ENCODE data around the gene DUSP22.

Gene DUSP22

GRCh38 chr6:296151-297122 lies 4.2 kb downstream of the DUSP22 start:
- DNase-seq (ENCODE audit: low read depth in 2 of 2) = no peak

GRCh38 chr6:297571-298232 lies 5.4 kb downstream of the DUSP22 start:
- no peak for DNase-seq (ENCODE audit: low read depth in 2 of 2)

GRCh38 chr6:298233-299103 lies 6.2 kb downstream of the DUSP22 start:
- no peak for DNase-seq (ENCODE audit: low read depth in 2 of 2)

GRCh38 chr6:299104-299980 lies 7.1 kb downstream of the DUSP22 start:
- DNase-seq (ENCODE audit: low read depth in 2 of 2) = no peak

- no peak for DNase-seq (ENCODE audit: low read depth in 2 of 2)
Measured at GRCh38 chr6:300026-300425, 7.7 kb downstream of the DUSP22 start.

- no peak for DNase-seq (ENCODE audit: low read depth in 2 of 2)
Measured at GRCh38 chr6:300494-301198, 8.4 kb downstream of the DUSP22 start.

- DNase-seq (ENCODE audit: low read depth in 2 of 2) = no peak
Measured at GRCh38 chr6:301526-301925, 9.2 kb downstream of the DUSP22 start.

- DNase-seq (ENCODE audit: low read depth in 2 of 2) = no peak
Measured at GRCh38 chr6:301929-302705, 9.8 kb downstream of the DUSP22 start.

- DNase-seq (ENCODE audit: low read depth in 2 of 2) = no peak
Measured at GRCh38 chr6:302760-303159, 10.5 kb downstream of the DUSP22 start.

GRCh38 chr6:303263-303662 lies 11.0 kb downstream of the DUSP22 start:
- no peak for DNase-seq (ENCODE audit: low read depth in 2 of 2)

GRCh38 chr6:303948-304558 lies 11.8 kb downstream of the DUSP22 start:
- no peak for DNase-seq (ENCODE audit: low read depth in 2 of 2)

- DNase-seq (ENCODE audit: low read depth in 2 of 2) = no peak
Measured at GRCh38 chr6:304833-305370, 12.6 kb downstream of the DUSP22 start.

- DNase-seq (ENCODE audit: low read depth in 2 of 2) = no peak
Measured at GRCh38 chr6:305371-306206, 13.3 kb downstream of the DUSP22 start.

GRCh38 chr6:306641-307061 lies 14.4 kb downstream of the DUSP22 start:
- DNase-seq (ENCODE audit: low read depth in 2 of 2) = no peak

- DNase-seq (ENCODE audit: low read depth in 2 of 2) = no peak
Measured at GRCh38 chr6:307065-307814, 15.0 kb downstream of the DUSP22 start.

GRCh38 chr6:307874-308273 lies 15.6 kb downstream of the DUSP22 start:
- DNase-seq (ENCODE audit: low read depth in 2 of 2) = no peak

- no peak for DNase-seq (ENCODE audit: low read depth in 2 of 2)
Measured at GRCh38 chr6:308307-308706, 16.0 kb downstream of the DUSP22 start.

All from stimulated activated CD4-positive, alpha-beta T cell treated with anti-CD3 and anti-CD28 coated beads, Interleukin-15, amount 100 ng/mL, for 48 hours (primary cell).